ENCODE results near the gene SHC2.
"Not testable (repeated sequence)": the region's sequence is repeated elsewhere in the genome, so short reads cannot be mapped to it uniquely, and the experiment has no call there.

- TF ChIP-seq, protein P1, sequence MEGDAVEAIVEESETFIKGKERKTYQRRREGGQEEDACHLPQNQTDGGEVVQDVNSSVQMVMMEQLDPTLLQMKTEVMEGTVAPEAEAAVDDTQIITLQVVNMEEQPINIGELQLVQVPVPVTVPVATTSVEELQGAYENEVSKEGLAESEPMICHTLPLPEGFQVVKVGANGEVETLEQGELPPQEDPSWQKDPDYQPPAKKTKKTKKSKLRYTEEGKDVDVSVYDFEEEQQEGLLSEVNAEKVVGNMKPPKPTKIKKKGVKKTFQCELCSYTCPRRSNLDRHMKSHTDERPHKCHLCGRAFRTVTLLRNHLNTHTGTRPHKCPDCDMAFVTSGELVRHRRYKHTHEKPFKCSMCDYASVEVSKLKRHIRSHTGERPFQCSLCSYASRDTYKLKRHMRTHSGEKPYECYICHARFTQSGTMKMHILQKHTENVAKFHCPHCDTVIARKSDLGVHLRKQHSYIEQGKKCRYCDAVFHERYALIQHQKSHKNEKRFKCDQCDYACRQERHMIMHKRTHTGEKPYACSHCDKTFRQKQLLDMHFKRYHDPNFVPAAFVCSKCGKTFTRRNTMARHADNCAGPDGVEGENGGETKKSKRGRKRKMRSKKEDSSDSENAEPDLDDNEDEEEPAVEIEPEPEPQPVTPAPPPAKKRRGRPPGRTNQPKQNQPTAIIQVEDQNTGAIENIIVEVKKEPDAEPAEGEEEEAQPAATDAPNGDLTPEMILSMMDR (IDR thresholded peaks at IDR 0.05): not testable (repeated sequence)
- TF ChIP-seq POLR2A (IDR thresholded peaks at IDR 0.05): not testable (repeated sequence)
Observed at GRCh38 chr19:450912-451481, 9.8 kb downstream of the SHC2 start.

Measured in body of pancreas (tissue), 4 donors.